MG63 (cell line): Measurements from ENCODE around the gene MLST8. TPM values are rescaled to one million over a fixed set of nuclear protein-coding genes. Genes with fewer than 3 reads are reported as not detected.
"Not testable (repeated sequence)": the region's sequence is repeated elsewhere in the genome, so short reads cannot be mapped to it uniquely, and the experiment has no call there.

ENCODE experiments used
- DNase-seq: peaks from one replicate; pipeline ENCODE4 v3.0.0-alpha.2; 2020
- H3K27me3 ChIP-seq: fragments of 250-450 bp; sonication (Bioruptor Pico); 2 replicates; pipeline ENCODE4 v1.5.1; 2020; ENCODE audit warnings: mild to moderate bottlenecking, moderate library complexity
- H3K36me3 ChIP-seq: fragments of 250-450 bp; sonication (Bioruptor Pico); 2 replicates; pipeline ENCODE4 v1.5.1; 2020; ENCODE audit warnings: mild to moderate bottlenecking, moderate library complexity
- H3K4me3 ChIP-seq: fragments of 250-450 bp; sonication (Bioruptor Pico); 2 replicates; pipeline ENCODE4 v1.5.1; 2020; ENCODE audit warnings: mild to moderate bottlenecking, moderate library complexity
- H3K9me3 ChIP-seq: fragments of 250-450 bp; sonication (Bioruptor Pico); 2 replicates; pipeline ENCODE4 v1.5.1; 2020; ENCODE audit warnings: mild to moderate bottlenecking, moderate library complexity
- total RNA-seq: library from RNA; depleted of rRNA; stranded (reverse); fragments of >200 nt; shearing (Covaris generic); gene quantifications from 2 replicates; pipeline ENCODE4 v1.2.3, GENCODE V29; 2014; ENCODE audit warnings: low replicate concordance

The MLST8 gene
- total RNA-seq, 1 experiment from 2014 or later = 42.6 TPM

DNA sequence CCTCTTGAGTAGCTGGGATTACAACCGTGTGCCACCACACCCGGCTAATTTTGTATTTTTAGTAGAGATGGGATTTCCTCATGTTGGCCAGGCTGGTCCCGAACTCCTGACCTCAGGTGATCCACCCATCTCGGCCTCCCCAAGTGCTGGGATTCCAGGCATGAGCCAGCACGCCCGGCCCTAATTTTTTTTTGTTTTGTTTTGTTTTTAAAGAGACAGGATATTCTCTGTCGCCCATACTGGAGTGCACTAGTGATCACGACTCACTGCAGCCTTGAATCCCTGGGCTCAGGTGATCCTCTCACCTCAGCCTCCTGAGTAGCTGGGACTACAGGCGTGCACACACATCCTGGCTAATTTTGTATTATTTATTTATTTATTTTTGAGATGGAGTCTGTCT, 35.1 kb downstream of the MLST8 start:
- not testable (repeated sequence) for H3K27me3 ChIP-seq, H3K9me3 ChIP-seq, DNase-seq, H3K4me3 ChIP-seq
- H3K36me3 ChIP-seq = peaks cover 67% of the 10 kb centered on the region

DNA sequence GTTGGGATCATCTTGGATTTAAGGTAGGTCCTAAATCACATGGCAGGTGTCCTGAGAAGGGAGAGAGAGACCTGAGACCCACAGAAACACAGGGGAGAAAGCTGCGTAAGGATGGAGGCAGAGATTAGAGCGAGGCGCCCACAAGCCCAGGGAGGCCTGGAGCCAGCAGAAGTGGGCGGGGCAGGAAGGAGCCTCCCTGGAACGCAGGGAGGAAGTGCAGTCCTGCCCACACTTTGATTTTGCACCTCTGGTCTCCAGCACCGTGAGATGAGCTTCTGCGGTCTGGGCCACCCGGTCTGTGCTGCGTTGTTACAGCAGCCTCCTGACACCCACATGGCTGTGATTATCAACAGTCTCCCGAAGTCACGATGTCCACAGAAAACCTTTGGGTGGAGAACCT, 37.3 kb downstream of the MLST8 start:
- Histone ChIP-seq H3K4me3 (no peak overlapping the region), H3K27me3 (no peaks in the 10 kb centered on the region), H3K9me3 (no peaks in the 10 kb centered on the region), H3K36me3 (peaks cover 71% of the 10 kb centered on the region)
- DNase-seq = no peak

GRCh38 chr16:2243031-2243528, 37.8 kb downstream of the MLST8 start:
- no peak for DNase-seq
- H3K36me3 ChIP-seq = peaks cover 73% of the 10 kb centered on the region
- H3K9me3 ChIP-seq = no peaks in the 10 kb centered on the region
- H3K27me3 ChIP-seq = no peaks in the 10 kb centered on the region
- H3K4me3 ChIP-seq = no peak overlapping the region

GRCh38 chr16:2243781-2244180, 38.5 kb downstream of the MLST8 start:
- no peak for DNase-seq
- Histone ChIP-seq H3K9me3 (no peaks in the 10 kb centered on the region), H3K27me3 (no peaks in the 10 kb centered on the region), H3K4me3 (no peak overlapping the region), H3K36me3 (peaks cover 77% of the 10 kb centered on the region)

- Histone ChIP-seq H3K4me3 (no peak overlapping the region), H3K9me3 (no peaks in the 10 kb centered on the region), H3K27me3 (no peaks in the 10 kb centered on the region), H3K36me3 (peaks cover 81% of the 10 kb centered on the region)
- no peak for DNase-seq
Observed at GRCh38 chr16:2244301-2244700, 39.0 kb downstream of the MLST8 start.

DNA sequence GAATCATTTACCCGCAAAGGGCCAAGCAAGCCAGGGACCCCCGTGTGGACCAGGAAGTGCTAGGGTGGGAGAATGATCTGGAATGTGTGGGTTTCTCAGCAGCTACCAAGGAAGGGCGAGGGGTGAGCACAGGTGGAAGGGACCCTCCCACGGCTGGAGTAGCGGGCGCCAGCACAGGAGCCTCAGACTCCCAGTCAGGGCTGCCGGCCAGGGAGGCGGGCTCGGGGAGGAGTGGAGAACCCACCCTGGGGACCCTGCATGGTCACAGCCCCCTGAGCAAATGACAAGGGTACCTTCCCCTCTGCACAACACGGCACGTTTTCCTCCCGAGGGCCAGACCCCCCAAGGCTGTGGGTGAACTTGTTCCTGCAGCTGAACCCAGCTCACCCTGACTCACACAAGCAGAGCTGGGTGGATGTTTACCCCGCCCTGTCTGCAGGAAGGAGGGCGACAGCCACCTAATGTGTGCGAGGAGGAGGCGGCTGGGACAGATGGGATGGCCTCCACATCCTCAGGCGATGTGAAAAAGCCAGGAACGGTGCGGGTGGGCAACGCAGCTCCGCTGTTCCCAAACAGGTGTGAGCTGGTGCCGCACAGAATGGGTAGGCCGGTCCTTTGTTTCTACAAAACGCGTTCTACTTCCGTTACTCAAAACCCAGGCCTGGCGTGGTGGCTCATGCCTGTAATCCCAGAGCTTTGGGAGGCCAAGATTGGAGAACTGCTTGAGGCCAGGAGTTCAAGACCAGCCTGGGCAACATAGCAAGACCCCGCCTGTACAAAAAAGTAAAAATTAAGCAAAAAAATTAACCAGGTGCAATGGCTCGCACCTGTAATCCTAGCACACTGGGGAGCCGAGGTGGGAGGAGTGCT, 39.9 kb downstream of the MLST8 start:
- DNase-seq = no peak
- H3K9me3 ChIP-seq = no peaks in the 10 kb centered on the region
- H3K36me3 ChIP-seq = peaks cover 77% of the 10 kb centered on the region
- no peaks in the 10 kb centered on the region for H3K27me3 ChIP-seq
- no peak overlapping the region for H3K4me3 ChIP-seq

- no peak for DNase-seq
- H3K4me3 ChIP-seq = no peak overlapping the region
- H3K36me3 ChIP-seq = peaks cover 72% of the 10 kb centered on the region
- no peaks in the 10 kb centered on the region for H3K9me3 ChIP-seq
- no peaks in the 10 kb centered on the region for H3K27me3 ChIP-seq
Observed at GRCh38 chr16:2246301-2246885, 41.1 kb downstream of the MLST8 start.

DNA sequence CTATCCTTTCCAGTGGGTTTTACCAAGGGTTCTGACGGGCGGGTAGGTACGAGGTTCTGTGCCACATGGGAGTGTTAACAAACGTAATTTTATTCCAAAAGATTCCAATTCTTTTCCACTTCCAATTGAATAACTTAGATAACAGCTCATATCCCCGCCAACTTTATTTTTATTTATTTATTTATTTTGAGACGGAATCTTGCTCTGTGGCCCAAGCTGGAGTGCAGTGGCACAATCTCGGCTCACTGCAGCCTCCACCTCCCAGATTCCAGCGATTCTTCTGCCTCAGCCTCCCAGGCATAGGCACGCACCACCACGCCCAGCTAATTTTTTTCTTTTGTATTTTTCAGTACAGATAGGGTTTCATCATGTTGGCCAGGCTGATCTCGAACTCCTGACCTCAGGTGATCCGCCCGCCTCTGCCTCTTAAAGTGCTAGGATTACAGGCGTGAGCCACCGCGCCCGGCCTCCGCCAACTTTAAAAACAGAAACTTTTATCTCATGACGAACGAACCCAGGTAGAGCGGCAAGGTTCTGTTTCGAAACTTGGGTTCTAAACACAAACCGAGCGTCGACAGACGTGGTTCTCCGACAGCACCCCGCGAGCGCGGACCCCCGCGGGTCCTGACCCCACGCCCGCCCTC, 45.5 kb downstream of the MLST8 start:
- peak overlapping the region; percentile 73 for H3K4me3 ChIP-seq
- no peaks in the 10 kb centered on the region for H3K9me3 ChIP-seq
- H3K36me3 ChIP-seq = peaks cover 71% of the 10 kb centered on the region
- peak; percentile 44 for DNase-seq
- no peaks in the 10 kb centered on the region for H3K27me3 ChIP-seq

GRCh38 chr16:2251296-2252111, 46.2 kb downstream of the MLST8 start, which contains the start of gene ECI1:
ECI1 (minus strand) TSS chr16:2251587; CDS start chr16:2251566, 21 bp downstream.
- Histone ChIP-seq H3K4me3 (peak within 1 kb of the TSS; percentile 73), H3K27me3 (no peaks in the 10 kb centered on the region), H3K9me3 (no peaks in the 10 kb centered on the region), H3K36me3 (peaks cover 71% of the 10 kb centered on the region)
- peak; percentile 99 for DNase-seq

DNA sequence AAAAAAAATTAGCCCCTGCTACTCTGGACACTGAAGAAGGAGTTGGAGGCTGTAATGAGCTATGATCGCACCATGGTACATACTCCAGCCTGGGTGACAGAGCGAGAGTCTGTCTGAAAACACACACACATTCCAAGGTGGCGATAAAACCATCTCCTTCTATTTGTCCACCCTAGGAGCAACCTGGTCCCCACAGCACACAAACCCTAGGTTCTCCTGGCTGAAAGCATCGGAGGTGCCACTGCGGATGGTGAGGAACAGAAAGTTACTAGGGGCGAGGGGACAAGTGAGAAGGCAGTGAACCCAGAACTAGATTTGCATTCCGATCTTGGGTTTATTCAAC, 47.5 kb downstream of the MLST8 start:
- Histone ChIP-seq H3K27me3 (no peaks in the 10 kb centered on the region), H3K9me3 (no peaks in the 10 kb centered on the region), H3K4me3 (no peak overlapping the region), H3K36me3 (peaks cover 71% of the 10 kb centered on the region)
- DNase-seq = no peak

DNA sequence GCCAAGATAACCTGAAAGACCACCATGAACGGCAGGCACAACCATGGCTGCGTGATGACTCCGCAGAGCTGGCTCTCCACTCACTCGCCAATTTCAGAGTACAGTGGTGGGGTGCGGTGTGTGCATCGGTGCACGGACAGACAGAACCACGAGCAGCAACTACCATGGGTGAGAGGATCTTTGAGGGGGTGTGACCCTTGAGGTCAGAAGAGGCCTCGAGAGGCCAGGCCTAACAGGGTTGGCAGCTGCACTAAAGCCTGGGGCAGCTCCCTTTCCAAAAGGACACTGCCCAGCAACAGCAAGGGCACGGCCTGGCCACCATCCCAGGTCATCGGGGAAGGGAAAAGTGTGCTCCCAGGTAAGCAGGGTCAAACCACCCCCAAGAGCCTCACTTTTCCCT, 48.0 kb downstream of the MLST8 start:
- Histone ChIP-seq H3K36me3 (peaks cover 71% of the 10 kb centered on the region), H3K27me3 (no peaks in the 10 kb centered on the region)
- no peak for DNase-seq

GRCh38 chr16:2256531-2257140, 51.4 kb downstream of the MLST8 start:
- no peak for DNase-seq
- no peaks in the 10 kb centered on the region for H3K9me3 ChIP-seq
- H3K36me3 ChIP-seq = peaks cover 93% of the 10 kb centered on the region
- H3K4me3 ChIP-seq = no peak overlapping the region
- H3K27me3 ChIP-seq = no peaks in the 10 kb centered on the region

More for the DNA sequence above, 48.0 kb downstream of the MLST8 start:
- no peak overlapping the region for H3K4me3 ChIP-seq
- H3K9me3 ChIP-seq = no peaks in the 10 kb centered on the region

- Histone ChIP-seq H3K36me3 (peaks cover 96% of the 10 kb centered on the region), H3K27me3 (no peaks in the 10 kb centered on the region), H3K4me3 (no peak overlapping the region), H3K9me3 (no peaks in the 10 kb centered on the region)
- DNase-seq = no peak
Observed at GRCh38 chr16:2257726-2258125, 52.5 kb downstream of the MLST8 start.

GRCh38 chr16:2258530-2258929, 53.3 kb downstream of the MLST8 start:
- peaks cover 99% of the 10 kb centered on the region for H3K36me3 ChIP-seq
- H3K9me3 ChIP-seq, DNase-seq, H3K27me3 ChIP-seq, H3K4me3 ChIP-seq: not testable (repeated sequence)
